GM12878 (cell line): ENCODE results near the gene NAGA. TPM values are rescaled to one million over a fixed set of nuclear protein-coding genes. Genes with fewer than 3 reads are reported as not detected.

Experiments used
- BCL3 ChIP-seq: IDR thresholded peaks from 2 replicates; pipeline ENCODE4 v1.6.1; 2011; ENCODE audit warnings: borderline replicate concordance, low read depth, mild to moderate bottlenecking, moderate library complexity, low read length; ENCODE audit not compliant: insufficient read depth, poor library complexity, severe bottlenecking
- DPF2 ChIP-seq: fragments of 450-650 bp; IDR thresholded peaks from 2 replicates; pipeline ENCODE4 v1.6.1; 2017; ENCODE audit warnings: mild to moderate bottlenecking
- EED ChIP-seq: sonication (generic); IDR thresholded peaks from 2 replicates; pipeline ENCODE4 v1.6.1; 2016; ENCODE audit warnings: antibody characterized with exemption, low read depth
- FOXK2 ChIP-seq: fragments of 450-650 bp; IDR thresholded peaks from 2 replicates; pipeline ENCODE4 v1.6.1; 2017; ENCODE audit warnings: mild to moderate bottlenecking, moderate library complexity
- HSF1 ChIP-seq: fragments of 150-350 bp; IDR thresholded peaks from 2 replicates; pipeline ENCODE4 v1.6.1; 2014; ENCODE audit warnings: mild to moderate bottlenecking, low read depth, low read length
- IKZF1 ChIP-seq: fragments of 450-650 bp; conservative IDR thresholded peaks from 2 replicates; pipeline ENCODE4 v1.6.1; 2017; ENCODE audit warnings: antibody characterized with exemption, mild to moderate bottlenecking
- JUND ChIP-seq: IDR thresholded peaks from 2 replicates; pipeline ENCODE4 v1.6.1; 2012; ENCODE audit warnings: low read depth, mild to moderate bottlenecking, low read length, improper control_type of control experiment, moderate library complexity
- MXI1 ChIP-seq: fragments of 150-350 bp; IDR thresholded peaks from 2 replicates; pipeline ENCODE4 v1.6.1; 2011; ENCODE audit warnings: low read depth, mild to moderate bottlenecking, inconsistent platforms, low read length, improper control_type of control experiment
- MYC ChIP-seq: IDR thresholded peaks from 2 replicates; pipeline ENCODE4 v1.6.1; 2011; ENCODE audit warnings: mild to moderate bottlenecking, low read length, moderate library complexity, inconsistent platforms; ENCODE audit not compliant: insufficient read depth, insufficient replicate concordance, insufficient read length, severe bottlenecking
- NR2F1 ChIP-seq: fragments of 450-650 bp; conservative IDR thresholded peaks from 2 replicates; pipeline ENCODE4 v1.6.1; 2017; ENCODE audit warnings: mild to moderate bottlenecking
- POLR2AphosphoS5 ChIP-seq: IDR thresholded peaks from 2 replicates; pipeline ENCODE4 v1.6.1; 2011; ENCODE audit warnings: mild to moderate bottlenecking, low read length, inconsistent platforms
- RB1 ChIP-seq: fragments of 450-650 bp; formaldehyde crosslinking; IDR thresholded peaks from 2 replicates; pipeline ENCODE4 v1.6.1; 2017; ENCODE audit warnings: mild to moderate bottlenecking, borderline replicate concordance
- YBX1 ChIP-seq: fragments of 450-650 bp; IDR thresholded peaks from 2 replicates; pipeline ENCODE4 v1.6.1; 2016; ENCODE audit warnings: antibody characterized with exemption
- ZNF384 ChIP-seq: IDR thresholded peaks from 2 replicates; pipeline ENCODE4 v1.6.1; 2012; ENCODE audit warnings: low read depth, mild to moderate bottlenecking, low read length, improper control_type of control experiment, borderline replicate concordance
- polyA plus RNA-seq, 11 experiments: library from polyadenylated mRNA; depleted of rRNA in 4 of 11; unstranded in 6 of 11; stranded (reverse) in 5 of 11; fragments of >200 nt; fragmentation: Nextera tagmentation in 4 of 11; fragmentation: Illumina TruSeq in 1 of 11; extraction: Ambion mirVana in 4 of 11; extraction: Trizol in 1 of 11; gene quantifications; 1 replicate in 1 of 11; 2 replicates in 10 of 11; pipeline versions ENCODE4 v1.2.1 to v1.2.3, GENCODE V29; 2011 to 2016; ENCODE audit warnings: inconsistent platforms in 2 of 11, missing spikeins in 2 of 11, low read depth in 1 of 11
- total RNA-seq, 4 experiments: library from RNA; depleted of rRNA in 3 of 4; stranded (reverse); fragments of >200 nt in 3 of 4; fragmentation: Illumina TruSeq in 1 of 4; extraction: Trizol in 1 of 4; gene quantifications; 2 replicates each; pipeline versions ENCODE4 v1.2.1 to v1.2.3, GENCODE V29; 2013 to 2021
- TF ChIP-seq, protein P1 (sequence below): fragments of 450-650 bp; IDR thresholded peaks from 2 replicates; pipeline ENCODE4 v1.6.1; 2017; ENCODE audit warnings: low read depth, mild to moderate bottlenecking, moderate library complexity
- TF ChIP-seq, protein P2 (sequence below): fragments of 150-350 bp; IDR thresholded peaks from 2 replicates; pipeline ENCODE4 v1.6.1; 2016; ENCODE audit warnings: low read depth, low read length
- TF ChIP-seq, protein P3 (sequence below): IDR thresholded peaks from 2 replicates; pipeline ENCODE4 v1.6.1; 2011; ENCODE audit warnings: low read depth, mild to moderate bottlenecking, low read length, moderate library complexity, borderline replicate concordance; ENCODE audit errors: extremely low read depth

The NAGA gene
- total and polyA plus RNA-seq, 10 of the 15 experiments (the other 5 are each of a cell fraction or from before 2014, with no cell fraction given) = 9.3 to 46.0 (median 33.2) TPM

DNA sequence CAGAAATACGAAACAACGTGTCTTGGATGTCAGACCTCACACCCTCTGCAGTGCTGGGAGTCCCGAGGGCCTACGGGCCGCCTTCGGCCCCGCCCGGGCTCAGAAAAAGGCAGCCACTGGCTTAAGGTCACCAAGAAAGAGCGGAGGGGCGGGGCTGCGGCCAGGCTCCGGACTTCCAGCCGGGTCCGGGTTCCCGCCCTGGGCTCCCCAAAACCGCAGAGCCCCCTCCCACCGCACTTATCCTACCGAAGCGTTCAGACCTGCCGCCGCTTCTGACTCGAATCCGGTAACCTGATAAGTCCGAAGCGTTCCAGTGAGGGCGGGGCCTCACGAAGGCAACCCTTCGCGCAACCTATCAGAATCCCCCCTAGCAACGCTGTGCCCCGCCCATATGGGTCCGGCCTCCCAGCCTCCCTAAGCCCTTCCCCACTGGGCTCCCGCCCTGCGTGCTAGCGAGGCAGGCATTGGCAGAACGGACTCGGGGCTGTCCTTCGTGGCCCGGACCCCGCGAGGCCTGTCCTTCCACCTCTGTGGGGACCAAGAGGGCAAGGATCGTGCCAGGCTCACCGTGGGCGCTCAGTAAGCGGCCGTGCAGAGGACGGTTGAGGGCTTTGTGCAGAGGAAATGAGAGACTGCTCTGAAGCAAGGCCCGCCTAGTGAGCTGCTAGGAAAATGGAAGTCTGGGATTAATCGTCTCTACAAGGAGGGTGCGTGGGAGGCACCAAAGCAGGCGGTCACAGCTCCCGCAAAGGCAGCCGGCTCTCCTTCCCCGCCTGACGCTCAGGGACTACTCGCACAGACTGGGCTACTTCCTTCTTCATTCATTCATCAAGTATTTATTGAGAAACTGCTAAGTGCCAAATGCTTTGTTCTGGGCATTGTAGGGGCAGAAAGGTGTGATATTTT is at the start of gene NAGA (continued):
- TF ChIP-seq, protein P1, sequence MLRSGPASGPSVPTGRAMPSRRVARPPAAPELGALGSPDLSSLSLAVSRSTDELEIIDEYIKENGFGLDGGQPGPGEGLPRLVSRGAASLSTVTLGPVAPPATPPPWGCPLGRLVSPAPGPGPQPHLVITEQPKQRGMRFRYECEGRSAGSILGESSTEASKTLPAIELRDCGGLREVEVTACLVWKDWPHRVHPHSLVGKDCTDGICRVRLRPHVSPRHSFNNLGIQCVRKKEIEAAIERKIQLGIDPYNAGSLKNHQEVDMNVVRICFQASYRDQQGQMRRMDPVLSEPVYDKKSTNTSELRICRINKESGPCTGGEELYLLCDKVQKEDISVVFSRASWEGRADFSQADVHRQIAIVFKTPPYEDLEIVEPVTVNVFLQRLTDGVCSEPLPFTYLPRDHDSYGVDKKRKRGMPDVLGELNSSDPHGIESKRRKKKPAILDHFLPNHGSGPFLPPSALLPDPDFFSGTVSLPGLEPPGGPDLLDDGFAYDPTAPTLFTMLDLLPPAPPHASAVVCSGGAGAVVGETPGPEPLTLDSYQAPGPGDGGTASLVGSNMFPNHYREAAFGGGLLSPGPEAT = peak; percentile 55; the same call in 1 of the 2 replicates
- TF ChIP-seq BCL3 (no peak), NR2F1 (peak; percentile 65; the same call in 1 of the 2 replicates), HSF1 (no peak), EED (peak; percentile 46; the same call in 1 of the 2 replicates), ZNF384 (no peak), POLR2AphosphoS5 (peak; percentile 63; the same call in 1 of the 2 replicates), IKZF1 (peak; percentile 78), JUND (no peak), RB1 (0 out of 2 replicates have a peak, but pooled peaks have one; percentile 55), YBX1 (no peak), MXI1 (peak; percentile 54; the same call in 1 of the 2 replicates), FOXK2 (no peak), MYC (no peak), DPF2 (peak; percentile 30; the same call in 1 of the 2 replicates)
- TF ChIP-seq, protein P2, sequence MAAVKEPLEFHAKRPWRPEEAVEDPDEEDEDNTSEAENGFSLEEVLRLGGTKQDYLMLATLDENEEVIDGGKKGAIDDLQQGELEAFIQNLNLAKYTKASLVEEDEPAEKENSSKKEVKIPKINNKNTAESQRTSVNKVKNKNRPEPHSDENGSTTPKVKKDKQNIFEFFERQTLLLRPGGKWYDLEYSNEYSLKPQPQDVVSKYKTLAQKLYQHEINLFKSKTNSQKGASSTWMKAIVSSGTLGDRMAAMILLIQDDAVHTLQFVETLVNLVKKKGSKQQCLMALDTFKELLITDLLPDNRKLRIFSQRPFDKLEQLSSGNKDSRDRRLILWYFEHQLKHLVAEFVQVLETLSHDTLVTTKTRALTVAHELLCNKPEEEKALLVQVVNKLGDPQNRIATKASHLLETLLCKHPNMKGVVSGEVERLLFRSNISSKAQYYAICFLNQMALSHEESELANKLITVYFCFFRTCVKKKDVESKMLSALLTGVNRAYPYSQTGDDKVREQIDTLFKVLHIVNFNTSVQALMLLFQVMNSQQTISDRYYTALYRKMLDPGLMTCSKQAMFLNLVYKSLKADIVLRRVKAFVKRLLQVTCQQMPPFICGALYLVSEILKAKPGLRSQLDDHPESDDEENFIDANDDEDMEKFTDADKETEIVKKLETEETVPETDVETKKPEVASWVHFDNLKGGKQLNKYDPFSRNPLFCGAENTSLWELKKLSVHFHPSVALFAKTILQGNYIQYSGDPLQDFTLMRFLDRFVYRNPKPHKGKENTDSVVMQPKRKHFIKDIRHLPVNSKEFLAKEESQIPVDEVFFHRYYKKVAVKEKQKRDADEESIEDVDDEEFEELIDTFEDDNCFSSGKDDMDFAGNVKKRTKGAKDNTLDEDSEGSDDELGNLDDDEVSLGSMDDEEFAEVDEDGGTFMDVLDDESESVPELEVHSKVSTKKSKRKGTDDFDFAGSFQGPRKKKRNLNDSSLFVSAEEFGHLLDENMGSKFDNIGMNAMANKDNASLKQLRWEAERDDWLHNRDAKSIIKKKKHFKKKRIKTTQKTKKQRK = no peak
- TF ChIP-seq, protein P3, sequence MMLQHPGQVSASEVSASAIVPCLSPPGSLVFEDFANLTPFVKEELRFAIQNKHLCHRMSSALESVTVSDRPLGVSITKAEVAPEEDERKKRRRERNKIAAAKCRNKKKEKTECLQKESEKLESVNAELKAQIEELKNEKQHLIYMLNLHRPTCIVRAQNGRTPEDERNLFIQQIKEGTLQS = no peak
